Type B pancreatic cell (in vitro differentiated cells): ENCODE data around the gene CFAP53. TPM values are rescaled to one million over a fixed set of nuclear protein-coding genes. Genes with fewer than 3 reads are reported as not detected.

Experiments
- DNase-seq: peaks from one replicate; pipeline ENCODE4 v3.0.0; 2021; ENCODE audit warnings: mixed read lengths; ENCODE audit not compliant: unreplicated experiment; ENCODE audit errors: extremely low spot score
- H3K27ac Mint-ChIP-seq: 2 replicates; pipeline ENCODE4 v1.8.0; 2021; ENCODE audit warnings: mild to moderate bottlenecking, mixed read lengths
- H3K27me3 Mint-ChIP-seq: 2 replicates; pipeline ENCODE4 v1.8.0; 2021; ENCODE audit warnings: mixed read lengths
- H3K36me3 Mint-ChIP-seq: 2 replicates; pipeline ENCODE4 v1.8.0; 2021; ENCODE audit warnings: mixed read lengths
- H3K4me1 Mint-ChIP-seq: one replicate; pipeline ENCODE4 v1.8.0; 2021; ENCODE audit warnings: mixed read lengths; ENCODE audit not compliant: unreplicated experiment
- H3K4me3 Mint-ChIP-seq: 2 replicates; pipeline ENCODE4 v1.8.0; 2021; ENCODE audit warnings: mild to moderate bottlenecking, mixed read lengths
- H3K9me3 Mint-ChIP-seq: 2 replicates; pipeline ENCODE4 v1.8.0; 2021; ENCODE audit warnings: mixed read lengths
- long read RNA-seq: library from polyadenylated mRNA; unstranded; transcript quantifications from one replicate; pipeline ENCODE4 v2.0.0, GENCODE V29; 2020
- total RNA-seq: library from RNA; stranded (reverse); gene quantifications from 2 replicates; pipeline ENCODE4 v1.2.1, GENCODE V29; 2021; ENCODE audit warnings: low replicate concordance
- TF ChIP-seq, protein P1 (sequence below): fragments of 200-600 bp; sonication (generic); conservative IDR thresholded peaks from 2 replicates; pipeline ENCODE4 v1.5.0; 2021; ENCODE audit warnings: antibody characterized with exemption, mild to moderate bottlenecking

Gene CFAP53, protein sequence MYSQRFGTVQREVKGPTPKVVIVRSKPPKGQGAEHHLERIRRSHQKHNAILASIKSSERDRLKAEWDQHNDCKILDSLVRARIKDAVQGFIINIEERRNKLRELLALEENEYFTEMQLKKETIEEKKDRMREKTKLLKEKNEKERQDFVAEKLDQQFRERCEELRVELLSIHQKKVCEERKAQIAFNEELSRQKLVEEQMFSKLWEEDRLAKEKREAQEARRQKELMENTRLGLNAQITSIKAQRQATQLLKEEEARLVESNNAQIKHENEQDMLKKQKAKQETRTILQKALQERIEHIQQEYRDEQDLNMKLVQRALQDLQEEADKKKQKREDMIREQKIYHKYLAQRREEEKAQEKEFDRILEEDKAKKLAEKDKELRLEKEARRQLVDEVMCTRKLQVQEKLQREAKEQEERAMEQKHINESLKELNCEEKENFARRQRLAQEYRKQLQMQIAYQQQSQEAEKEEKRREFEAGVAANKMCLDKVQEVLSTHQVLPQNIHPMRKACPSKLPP
- total RNA-seq = 0.59 and 1.1 TPM in 2 replicates
- long read RNA-seq, partial matches to known transcripts = 1 of 2 reads
- long read RNA-seq, other reads (novel, unspliced or antisense) = 1 of 2 reads

DNA sequence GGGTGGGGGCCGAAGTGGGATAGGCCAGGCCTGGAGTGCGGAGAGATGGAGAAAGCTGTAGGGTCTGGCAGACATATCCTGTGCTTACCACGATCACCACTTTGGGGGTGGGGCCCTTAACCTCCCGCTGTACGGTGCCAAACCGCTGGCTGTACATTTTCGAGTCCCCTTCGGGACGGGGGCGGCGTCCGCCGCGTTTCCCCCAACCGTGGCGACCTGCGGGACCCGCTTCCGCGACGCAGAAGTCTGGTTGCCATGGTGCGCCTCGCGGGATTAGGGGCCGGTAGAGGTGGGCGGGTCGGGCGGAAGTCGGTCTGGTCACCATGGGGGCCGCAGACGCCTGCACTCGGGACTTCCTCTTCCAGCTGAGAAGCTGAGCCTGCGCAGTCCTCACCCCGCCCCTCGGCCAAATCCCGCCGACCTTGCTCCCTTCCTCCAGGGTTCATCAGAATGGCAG is at the start of gene CFAP53:
Gene CFAP53, minus strand, starts transcription at position 248 of the 457 bp plus-strand sequence. Its CDS starts 91 bp downstream, at position 157.
- Mint-ChIP-seq H3K36me3 (peaks cover 8% of the 10 kb centered on the region), H3K4me3 (peak within 1 kb of the TSS; percentile 91), H3K4me1 (no peaks in the 10 kb centered on the region), H3K9me3 (no peaks in the 10 kb centered on the region), H3K27ac (peak within 1 kb of the TSS; percentile 66), H3K27me3 (peaks cover 9% of the 10 kb centered on the region)
- TF ChIP-seq, protein P1, sequence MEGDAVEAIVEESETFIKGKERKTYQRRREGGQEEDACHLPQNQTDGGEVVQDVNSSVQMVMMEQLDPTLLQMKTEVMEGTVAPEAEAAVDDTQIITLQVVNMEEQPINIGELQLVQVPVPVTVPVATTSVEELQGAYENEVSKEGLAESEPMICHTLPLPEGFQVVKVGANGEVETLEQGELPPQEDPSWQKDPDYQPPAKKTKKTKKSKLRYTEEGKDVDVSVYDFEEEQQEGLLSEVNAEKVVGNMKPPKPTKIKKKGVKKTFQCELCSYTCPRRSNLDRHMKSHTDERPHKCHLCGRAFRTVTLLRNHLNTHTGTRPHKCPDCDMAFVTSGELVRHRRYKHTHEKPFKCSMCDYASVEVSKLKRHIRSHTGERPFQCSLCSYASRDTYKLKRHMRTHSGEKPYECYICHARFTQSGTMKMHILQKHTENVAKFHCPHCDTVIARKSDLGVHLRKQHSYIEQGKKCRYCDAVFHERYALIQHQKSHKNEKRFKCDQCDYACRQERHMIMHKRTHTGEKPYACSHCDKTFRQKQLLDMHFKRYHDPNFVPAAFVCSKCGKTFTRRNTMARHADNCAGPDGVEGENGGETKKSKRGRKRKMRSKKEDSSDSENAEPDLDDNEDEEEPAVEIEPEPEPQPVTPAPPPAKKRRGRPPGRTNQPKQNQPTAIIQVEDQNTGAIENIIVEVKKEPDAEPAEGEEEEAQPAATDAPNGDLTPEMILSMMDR = no peak
- peak; percentile 88 for DNase-seq

- Mint-ChIP-seq H3K4me3 (no peak overlapping the region), H3K4me1 (no peaks in the 10 kb centered on the region), H3K36me3 (no peaks in the 10 kb centered on the region), H3K27me3 (peaks cover 17% of the 10 kb centered on the region), H3K27ac (no peak overlapping the region), H3K9me3 (no peaks in the 10 kb centered on the region)
- TF ChIP-seq, protein P1 = no peak
- no peak for DNase-seq
Measured at GRCh38 chr18:50315100-50315871, 49.0 kb upstream of the CFAP53 start.

DNA sequence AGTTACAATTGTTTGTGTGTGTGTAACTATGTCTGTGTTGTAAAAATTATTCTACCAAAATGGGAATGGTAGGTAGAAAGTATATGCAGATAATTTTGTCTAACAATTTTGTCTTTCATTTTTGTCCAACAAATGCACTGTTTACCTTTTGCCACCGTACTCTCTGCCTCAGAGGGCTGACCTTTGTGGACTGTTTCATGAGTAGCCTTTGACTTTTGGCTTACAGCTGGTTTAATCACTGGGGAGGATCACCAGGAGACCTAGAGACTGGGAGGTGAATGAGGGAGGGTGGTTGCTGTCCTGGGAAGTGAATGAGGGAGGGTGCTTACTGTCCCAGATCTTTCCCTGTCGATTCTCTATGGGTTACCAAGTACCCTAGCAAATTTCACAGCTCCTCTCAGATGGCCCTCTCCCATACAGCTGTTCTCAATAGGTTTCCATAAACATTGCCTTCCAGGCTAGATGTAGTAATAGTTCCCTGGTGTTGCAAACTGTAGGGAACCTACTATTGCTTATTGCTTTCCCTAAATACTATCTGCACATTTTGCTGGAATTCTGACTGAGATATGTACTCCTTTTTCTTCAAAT is 47.7 kb upstream of the CFAP53 start:
- TF ChIP-seq, protein P1 = no peak
- no peak overlapping the region for H3K4me3 Mint-ChIP-seq
- no peak overlapping the region for H3K27ac Mint-ChIP-seq
- no peaks in the 10 kb centered on the region for H3K9me3 Mint-ChIP-seq
- H3K4me1 Mint-ChIP-seq = no peaks in the 10 kb centered on the region
- no peak for DNase-seq
- H3K36me3 Mint-ChIP-seq = no peaks in the 10 kb centered on the region
- H3K27me3 Mint-ChIP-seq = peaks cover 13% of the 10 kb centered on the region

GRCh38 chr18:50313031-50313607 is 46.8 kb upstream of the CFAP53 start:
- Mint-ChIP-seq H3K27me3 (peaks cover 13% of the 10 kb centered on the region), H3K27ac (no peak overlapping the region), H3K36me3 (no peaks in the 10 kb centered on the region), H3K4me1 (no peaks in the 10 kb centered on the region), H3K9me3 (no peaks in the 10 kb centered on the region), H3K4me3 (no peak overlapping the region)
- TF ChIP-seq, protein P1 = no peak
- DNase-seq = no peak
